Fibroblast of lung (primary cell): Measurements from ENCODE around the gene TACC2. TPM values are rescaled to one million over a fixed set of nuclear protein-coding genes. Genes with fewer than 3 reads are reported as not detected.

Experiments
- DNase-seq, 2 donors: peaks; one replicate each; pipeline versions ENCODE4 v3.0.0 to v3.0.0-alpha.2; 2010; ENCODE audit warnings: low read depth in 2 of 2
- H2AFZ ChIP-seq: 2 replicates; pipeline ENCODE4 v1.5.1; 2012; ENCODE audit warnings: low read length, control low read depth, inconsistent platforms
- H3K27ac ChIP-seq: 2 replicates; pipeline ENCODE4 v1.5.1; 2011; ENCODE audit warnings: low read length, control low read depth; ENCODE audit not compliant: insufficient read depth
- H3K27me3 ChIP-seq: 2 replicates; pipeline ENCODE4 v1.5.1; 2011; ENCODE audit warnings: mild to moderate bottlenecking, low read length; ENCODE audit not compliant: control insufficient read depth, insufficient read depth
- H3K36me3 ChIP-seq: 2 replicates; pipeline ENCODE4 v1.5.1; 2011; ENCODE audit warnings: low read length; ENCODE audit not compliant: control insufficient read depth, insufficient read depth
- H3K4me1 ChIP-seq: 2 replicates; pipeline ENCODE4 v1.5.1; 2011; ENCODE audit warnings: low read length; ENCODE audit not compliant: control insufficient read depth, insufficient read depth; ENCODE audit errors: extremely low read depth
- H3K4me2 ChIP-seq: 2 replicates; pipeline ENCODE4 v1.5.1; 2011; ENCODE audit warnings: low read length, control low read depth; ENCODE audit not compliant: insufficient read depth; ENCODE audit errors: extremely low read depth
- H3K4me3 ChIP-seq, 4 experiments: fragments of 200-600 bp in 1 of 4; sonication (generic) in 1 of 4; replicated peaks in 1 of 4; 2 replicates each; pipeline ENCODE4 v1.5.1; 2011 to 2016; ENCODE audit warnings: low read length in 4 of 4, low read depth in 3 of 4, mild to moderate bottlenecking in 3 of 4, control low read depth in 2 of 4, inconsistent platforms in 1 of 4, mixed read lengths in 1 of 4; ENCODE audit not compliant: insufficient read depth in 1 of 4; ENCODE audit errors: control extremely low read depth in 1 of 4
- H3K79me2 ChIP-seq: 2 replicates; pipeline ENCODE4 v1.5.1; 2012; ENCODE audit warnings: mild to moderate bottlenecking, low read length, inconsistent platforms; ENCODE audit not compliant: control insufficient read depth, insufficient read depth
- H3K9ac ChIP-seq: 2 replicates; pipeline ENCODE4 v1.5.1; 2011; ENCODE audit warnings: mild to moderate bottlenecking, low read length, control low read depth; ENCODE audit not compliant: insufficient read depth
- H3K9me3 ChIP-seq: 2 replicates; pipeline ENCODE4 v1.5.1; 2012; ENCODE audit warnings: low read depth, low read length; ENCODE audit not compliant: control insufficient read depth, insufficient read depth
- H4K20me1 ChIP-seq: 2 replicates; pipeline ENCODE4 v1.5.1; 2011; ENCODE audit warnings: low read length; ENCODE audit not compliant: control insufficient read depth, insufficient read depth; ENCODE audit errors: extremely low read depth
- CTCF ChIP-seq, 2 donors: IDR thresholded peaks in 1 of 2; conservative IDR thresholded peaks in 1 of 2; 1 replicate in 1 of 2; 2 replicates in 1 of 2; pipeline ENCODE4 v1.5.1; 2011 to 2012; ENCODE audit warnings: low read length in 2 of 2, control low read depth in 1 of 2, inconsistent platforms in 1 of 2, low read depth in 1 of 2, mild to moderate bottlenecking in 1 of 2
- EZH2 ChIP-seq: IDR thresholded peaks from 2 replicates; pipeline ENCODE4 v1.5.1; 2012; ENCODE audit warnings: low read length, control low read depth, mild to moderate bottlenecking; ENCODE audit errors: missing control alignments
- polyA plus RNA-seq, 2 donors: library from polyadenylated mRNA; depleted of rRNA in 1 of 2; stranded (reverse) in 1 of 2; unstranded in 1 of 2; fragments of >200 nt; gene quantifications; 2 replicates each; pipeline ENCODE4 v1.2.1, GENCODE V29; 2011 to 2012; ENCODE audit warnings: missing spikeins in 1 of 2
- total RNA-seq: library from RNA; depleted of rRNA; stranded (reverse); fragments of >200 nt; gene quantifications from 2 replicates; pipeline ENCODE4 v1.2.1, GENCODE V29; 2014

The TACC2 gene
- total and polyA plus RNA-seq, 2 donors (not counting 1 experiment from before 2014, with no cell fraction given), result 7.6 to 13.0 TPM

DNA sequence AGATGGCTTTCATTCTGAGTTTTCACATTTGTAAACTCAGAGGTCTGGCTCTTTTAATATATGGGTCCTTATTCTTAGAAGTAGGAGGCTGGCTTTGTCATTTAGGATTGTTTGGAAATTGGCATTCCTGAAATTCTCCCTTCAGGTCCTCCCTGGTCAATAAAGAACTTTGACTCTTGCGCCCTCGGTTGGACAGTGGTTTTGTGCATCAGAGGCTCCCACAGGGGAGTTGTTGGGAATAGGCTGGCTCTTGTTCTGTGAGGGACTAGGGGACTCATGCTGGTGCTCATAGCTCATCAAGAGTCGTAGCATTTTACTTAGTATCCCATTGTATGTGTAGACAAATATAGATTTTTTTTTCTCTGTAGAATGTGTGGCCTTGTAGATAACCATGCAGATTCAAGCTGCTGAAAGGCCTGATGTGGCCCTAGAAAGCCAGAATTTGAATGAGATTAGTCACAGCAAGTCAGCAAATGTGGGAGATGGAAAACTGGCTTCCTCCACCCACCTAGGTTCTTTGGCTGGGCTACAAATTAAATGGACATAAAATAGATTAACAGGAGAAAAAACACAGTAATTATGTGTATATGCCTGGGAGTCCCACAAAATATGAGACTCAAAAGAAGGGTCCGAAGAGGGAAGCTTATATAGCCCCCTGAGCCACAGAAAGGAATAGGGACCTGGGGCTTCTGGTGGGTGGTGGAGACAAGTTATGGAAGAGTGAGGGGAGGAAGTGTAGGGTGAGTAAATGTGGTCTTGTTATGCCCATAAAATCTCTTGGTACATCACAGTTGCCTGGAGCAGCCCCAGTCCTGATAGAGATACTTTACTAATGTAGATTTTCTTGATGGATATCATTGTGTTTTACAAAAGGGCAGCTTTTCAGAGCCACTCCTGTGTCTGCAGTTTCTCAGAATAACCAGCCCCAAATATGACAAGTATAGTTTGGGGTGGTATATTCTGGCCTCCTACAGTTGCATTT is 187.6 kb downstream of the TACC2 start:
- no peaks in the 10 kb centered on the region for H3K27me3 ChIP-seq
- no peaks in the 10 kb centered on the region for H3K36me3 ChIP-seq
- no peaks in the 10 kb centered on the region for H4K20me1 ChIP-seq
- H2AFZ ChIP-seq, result no peak overlapping the region
- H3K4me2 ChIP-seq, result no peak overlapping the region
- H3K79me2 ChIP-seq, result no peaks in the 10 kb centered on the region
- H3K9ac ChIP-seq, result no peak overlapping the region
- H3K4me1 ChIP-seq, result peaks cover 2% of the 10 kb centered on the region
- DNase-seq, result peak in 1 of 2 donors; percentile 53
- no peak for TF ChIP-seq CTCF (conservative IDR thresholded peaks at IDR 0.05 in 1 of 2, IDR thresholded peaks at IDR 0.05 in 1 of 2; ENCODE audit: low read depth in 1 of 2, low read length in 2 of 2)
- no peak for TF ChIP-seq EZH2
- H3K27ac ChIP-seq, result no peak overlapping the region
- no peak overlapping the region for H3K4me3 ChIP-seq
- no peaks in the 10 kb centered on the region for H3K9me3 ChIP-seq

GRCh38 chr10:122178655-122179054 is 189.7 kb downstream of the TACC2 start:
- no peak overlapping the region for H2AFZ ChIP-seq
- no peak overlapping the region for H3K4me3 ChIP-seq
- no peaks in the 10 kb centered on the region for H4K20me1 ChIP-seq
- H3K36me3 ChIP-seq, result no peaks in the 10 kb centered on the region
- H3K4me1 ChIP-seq, result peaks cover 13% of the 10 kb centered on the region
- no peaks in the 10 kb centered on the region for H3K79me2 ChIP-seq
- no peak overlapping the region for H3K4me2 ChIP-seq
- H3K27ac ChIP-seq, result no peak overlapping the region
- H3K9me3 ChIP-seq, result no peaks in the 10 kb centered on the region
- no peak overlapping the region for H3K9ac ChIP-seq
- no peaks in the 10 kb centered on the region for H3K27me3 ChIP-seq
- DNase-seq, result no peak
- TF ChIP-seq CTCF (conservative IDR thresholded peaks at IDR 0.05 in 1 of 2, IDR thresholded peaks at IDR 0.05 in 1 of 2; ENCODE audit: low read depth in 1 of 2, low read length in 2 of 2) (no peak), EZH2 (no peak)

- no peak overlapping the region for H2AFZ ChIP-seq
- H3K36me3 ChIP-seq, result no peaks in the 10 kb centered on the region
- no peak for TF ChIP-seq CTCF (conservative IDR thresholded peaks at IDR 0.05 in 1 of 2, IDR thresholded peaks at IDR 0.05 in 1 of 2; ENCODE audit: low read depth in 1 of 2, low read length in 2 of 2)
- peak; percentile 33 to 77 for DNase-seq
- no peaks in the 10 kb centered on the region for H4K20me1 ChIP-seq
- no peak overlapping the region for H3K4me3 ChIP-seq
- no peak overlapping the region for H3K9ac ChIP-seq
- H3K27ac ChIP-seq, result no peak overlapping the region
- H3K4me1 ChIP-seq, result peaks cover 17% of the 10 kb centered on the region
- no peaks in the 10 kb centered on the region for H3K79me2 ChIP-seq
- no peaks in the 10 kb centered on the region for H3K27me3 ChIP-seq
- H3K9me3 ChIP-seq, result no peaks in the 10 kb centered on the region
- H3K4me2 ChIP-seq, result no peak overlapping the region
Measured at GRCh38 chr10:122181041-122181732, 192.2 kb downstream of the TACC2 start.
